Activated CD4-positive, alpha-beta T cell treated with anti-CD3 and anti-CD28 coated beads, Interleukin-2, amount 50 U/mL, for 1 hour (primary cell): ENCODE results near the gene TIMP2.
"Not testable (repeated sequence)": the region's sequence is repeated elsewhere in the genome, so short reads cannot be mapped to it uniquely, and the experiment has no call there.

Source experiments
- DNase-seq: peaks from one replicate; pipeline ENCODE4 v3.0.0-alpha.2; 2020

TIMP2 gene

GRCh38 chr17:78925234-78925633 lies at the start of gene TIMP2:
TSS of gene TIMP2 (minus strand) at chr17:78925387. CDS start at chr17:78925088, 299 bp downstream.
- DNase-seq: peak; percentile 70

GRCh38 chr17:78973792-78974520 lies 48.8 kb upstream of the TIMP2 start:
- no peak for DNase-seq

- DNase-seq: no peak
These were observed 48.0 kb upstream of the TIMP2 start for GRCh38 chr17:78973196-78973595.

GRCh38 chr17:78972507-78973105 lies 47.4 kb upstream of the TIMP2 start:
- no peak for DNase-seq

- DNase-seq: no peak
These were observed 46.7 kb upstream of the TIMP2 start for GRCh38 chr17:78971756-78972506.

- peak; percentile 84 for DNase-seq
These were observed 45.9 kb upstream of the TIMP2 start for GRCh38 chr17:78970834-78971755.

GRCh38 chr17:78969865-78970264 lies 44.7 kb upstream of the TIMP2 start:
- DNase-seq: no peak

GRCh38 chr17:78967782-78968362 lies 42.7 kb upstream of the TIMP2 start:
- no peak for DNase-seq

- no peak for DNase-seq
These were observed 41.9 kb upstream of the TIMP2 start for GRCh38 chr17:78966910-78967600.

- DNase-seq: no peak
These were observed 41.1 kb upstream of the TIMP2 start for GRCh38 chr17:78966123-78966813.

- no peak for DNase-seq
These were observed 40.3 kb upstream of the TIMP2 start for GRCh38 chr17:78965491-78965924.

- no peak for DNase-seq
These were observed 38.2 kb upstream of the TIMP2 start for GRCh38 chr17:78963378-78963777.

GRCh38 chr17:78962984-78963348 lies 37.8 kb upstream of the TIMP2 start:
- DNase-seq: not testable (repeated sequence)

GRCh38 chr17:78962345-78962983 lies 37.3 kb upstream of the TIMP2 start:
- no peak for DNase-seq

- no peak for DNase-seq
These were observed 36.4 kb upstream of the TIMP2 start for GRCh38 chr17:78961571-78961970.

- no peak for DNase-seq
These were observed 35.7 kb upstream of the TIMP2 start for GRCh38 chr17:78960928-78961327.

GRCh38 chr17:78959803-78960202 lies 34.6 kb upstream of the TIMP2 start:
- DNase-seq: no peak

GRCh38 chr17:78958641-78959127 lies 33.5 kb upstream of the TIMP2 start:
- no peak for DNase-seq

- DNase-seq: no peak
These were observed 31.9 kb upstream of the TIMP2 start for GRCh38 chr17:78957128-78957527.

- no peak for DNase-seq
These were observed 31.1 kb upstream of the TIMP2 start for GRCh38 chr17:78956254-78956653.
